ENCODE measurements around the gene MYLK2. TPM values are rescaled to one million over a fixed set of nuclear protein-coding genes. Genes with fewer than 3 reads are reported as not detected.

The MYLK2 gene
- total RNA-seq, 2 experiments from 2014 or later, result 0.67 to 0.69 TPM

DNA sequence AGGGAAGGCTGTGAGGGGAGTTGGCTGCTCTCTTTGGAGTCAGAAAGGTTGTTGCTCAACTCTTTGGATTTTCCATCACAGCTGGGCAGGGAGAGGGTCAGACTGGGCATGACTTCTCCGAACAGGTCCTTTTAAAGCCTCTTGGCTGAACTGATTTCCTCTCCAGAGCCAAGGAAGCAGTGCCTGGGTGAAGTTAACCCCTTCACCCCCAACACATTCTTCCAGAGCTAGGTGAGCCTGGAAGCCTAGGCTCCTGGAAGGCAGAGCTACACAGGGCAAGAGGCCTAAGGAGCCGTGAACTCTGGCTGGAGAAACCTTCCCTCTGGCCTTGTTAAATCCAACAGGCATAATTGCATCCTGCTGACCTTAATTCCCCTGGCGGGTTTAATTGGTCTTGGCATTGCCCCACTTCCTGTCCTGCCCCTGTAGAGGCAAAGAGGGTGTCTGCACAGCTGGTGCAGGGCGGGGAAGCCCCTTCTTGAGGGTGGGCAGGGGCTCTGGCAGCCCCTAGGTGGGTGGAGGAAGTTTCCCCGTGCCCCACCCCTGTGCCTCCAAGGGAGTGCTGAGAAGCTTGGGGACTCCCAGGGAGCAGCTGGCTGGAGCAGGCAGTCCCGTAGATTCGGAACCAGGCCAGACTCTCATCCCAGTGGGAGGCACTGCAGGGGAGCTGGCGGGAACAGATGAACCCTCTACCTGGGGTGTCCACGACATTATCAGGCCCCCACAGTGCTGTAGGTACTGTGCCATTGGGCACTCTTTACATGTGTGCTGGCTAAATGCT is 3.6 kb upstream of the MYLK2 start:
- Histone ChIP-seq H3K4me3 (ENCODE audit: low read depth, low read length, poor library complexity, severe bottlenecking) (no peak overlapping the region), H3K9me2 (ENCODE audit: insufficient read depth, low read length) (no peaks in the 10 kb centered on the region), H3K27ac (ENCODE audit: low read depth, low read length, poor library complexity, severe bottlenecking) (no peak overlapping the region), H3K79me2 (ENCODE audit: insufficient read depth, low read depth, low read length) (no peaks in the 10 kb centered on the region), H4K20me1 (ENCODE audit: insufficient read depth, low read length) (no peaks in the 10 kb centered on the region), H2AFZ (ENCODE audit: low read length) (no peak overlapping the region), H3K9me3 (ENCODE audit: low read length) (no peaks in the 10 kb centered on the region), H3K4me2 (ENCODE audit: low read length) (no peak overlapping the region), H3K36me3 (ENCODE audit: insufficient read depth, low read length) (no peaks in the 10 kb centered on the region), H3K4me1 (ENCODE audit: insufficient read depth, low read length, poor library complexity, severe bottlenecking) (no peaks in the 10 kb centered on the region)
- POLR2A ChIA-PET, result no interaction called here
- BruUV-seq (replicated peaks), result no TSS peak
- intact Hi-C loops (cut with micrococcal nuclease; ENCODE audit: unreplicated experiment), result no loop called here
- DNase-seq (ENCODE audit: low spot score), result no peak
- TF ChIP-seq CTCF (conservative IDR thresholded peaks at IDR 0.05; ENCODE audit: low read length) (no peak), EZH2phosphoT487 (IDR thresholded peaks at IDR 0.05; ENCODE audit: borderline replicate concordance, low read depth, low read length) (no peak)
- CTCF ChIA-PET (ENCODE audit: unreplicated experiment), result no interaction called here

GRCh38 chr20:31816221-31816620 is 2.9 kb upstream of the MYLK2 start:
- H3K4me2 ChIP-seq (ENCODE audit: low read length), result no peak overlapping the region
- intact Hi-C loops (cut with micrococcal nuclease; ENCODE audit: unreplicated experiment), result no loop called here
- H3K4me1 ChIP-seq (ENCODE audit: insufficient read depth, low read length, poor library complexity, severe bottlenecking), result no peaks in the 10 kb centered on the region
- no peaks in the 10 kb centered on the region for H3K36me3 ChIP-seq (ENCODE audit: insufficient read depth, low read length)
- H3K27ac ChIP-seq (ENCODE audit: low read depth, low read length, poor library complexity, severe bottlenecking), result no peak overlapping the region
- POLR2A ChIA-PET, result no interaction called here
- no peaks in the 10 kb centered on the region for H3K9me2 ChIP-seq (ENCODE audit: insufficient read depth, low read length)
- no peak overlapping the region for H2AFZ ChIP-seq (ENCODE audit: low read length)
- H3K79me2 ChIP-seq (ENCODE audit: insufficient read depth, low read depth, low read length), result no peaks in the 10 kb centered on the region
- BruUV-seq (replicated peaks), result no TSS peak
- H3K4me3 ChIP-seq (ENCODE audit: low read depth, low read length, poor library complexity, severe bottlenecking), result no peak overlapping the region
- H4K20me1 ChIP-seq (ENCODE audit: insufficient read depth, low read length), result no peaks in the 10 kb centered on the region
- CTCF ChIA-PET (ENCODE audit: unreplicated experiment), result no interaction called here
- TF ChIP-seq CTCF (conservative IDR thresholded peaks at IDR 0.05; ENCODE audit: low read length) (no peak), EZH2phosphoT487 (IDR thresholded peaks at IDR 0.05; ENCODE audit: borderline replicate concordance, low read depth, low read length) (no peak)
- no peak for DNase-seq (ENCODE audit: low spot score)
- H3K9me3 ChIP-seq (ENCODE audit: low read length), result no peaks in the 10 kb centered on the region

DNA sequence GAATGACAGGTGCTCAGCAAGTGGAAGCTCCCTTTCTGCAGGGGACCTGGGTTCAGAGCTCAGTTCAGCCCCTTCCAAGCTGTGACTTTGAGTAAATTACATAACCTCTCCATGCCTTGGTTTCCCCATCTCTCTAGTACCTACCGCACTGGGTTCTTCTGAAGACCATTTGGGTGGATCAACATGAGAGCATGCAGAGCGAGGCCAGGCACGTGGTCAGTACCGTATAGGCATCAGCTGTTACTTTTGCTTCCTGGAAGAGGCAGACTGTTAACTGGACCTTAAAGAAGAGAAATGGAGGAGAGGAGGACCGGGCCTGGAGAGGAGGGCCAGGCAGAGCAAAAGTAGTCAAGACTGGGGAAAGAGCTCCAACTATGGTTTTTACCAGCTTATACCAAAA is 1.7 kb upstream of the MYLK2 start:
- Histone ChIP-seq H3K36me3 (ENCODE audit: insufficient read depth, low read length) (no peaks in the 10 kb centered on the region), H3K9me3 (ENCODE audit: low read length) (no peaks in the 10 kb centered on the region), H3K4me3 (ENCODE audit: low read depth, low read length, poor library complexity, severe bottlenecking) (no peak overlapping the region), H3K4me2 (ENCODE audit: low read length) (no peak overlapping the region), H3K4me1 (ENCODE audit: insufficient read depth, low read length, poor library complexity, severe bottlenecking) (no peaks in the 10 kb centered on the region), H4K20me1 (ENCODE audit: insufficient read depth, low read length) (no peaks in the 10 kb centered on the region), H2AFZ (ENCODE audit: low read length) (no peak overlapping the region), H3K27ac (ENCODE audit: low read depth, low read length, poor library complexity, severe bottlenecking) (no peak overlapping the region), H3K9me2 (ENCODE audit: insufficient read depth, low read length) (no peaks in the 10 kb centered on the region), H3K79me2 (ENCODE audit: insufficient read depth, low read depth, low read length) (no peaks in the 10 kb centered on the region)
- BruUV-seq (replicated peaks), result no TSS peak
- intact Hi-C loops (cut with micrococcal nuclease; ENCODE audit: unreplicated experiment), result no loop called here
- DNase-seq (ENCODE audit: low spot score), result no peak
- ChIA-PET CTCF (ENCODE audit: unreplicated experiment) (no interaction called here), POLR2A (interaction anchor here (0.9 to 1.0 kb wide), 2 partner anchors 9 to 21 kb away, joined by 3 read pairs; no protein-coding TSS in a partner anchor)
- TF ChIP-seq CTCF (conservative IDR thresholded peaks at IDR 0.05; ENCODE audit: low read length), result no peak
- no peak for TF ChIP-seq EZH2phosphoT487 (IDR thresholded peaks at IDR 0.05; ENCODE audit: borderline replicate concordance, low read depth, low read length)
